IMR-90 (cell line): ENCODE results near the gene HRH4. TPM values are rescaled to one million over a fixed set of nuclear protein-coding genes. Genes with fewer than 3 reads are reported as not detected.

Experiments
- ATAC-seq: fragments of 200-7000 bp; cut with Tn5 transposase; 2 replicates; pipeline ENCODE4 v1.9.1; 2020; ENCODE audit warnings: low read depth, mild to moderate bottlenecking, moderate library complexity
- BruUV-seq: library from RNA; stranded (reverse); fragments of 400-500 nt; replicated peaks from 2 replicates; lab custom pipeline; 2021; lab: Mats Ljungman, UMichigan
- CTCF ChIA-PET: fragments of 300-600 bp; formaldehyde crosslinking; extraction: SDS; loops from one replicate; lab custom pipeline; 2021; ENCODE audit warnings: antibody characterized with exemption; lab: Yijun Ruan, JAX
- POLR2A ChIA-PET: fragments of 300-600 bp; sonication (Branson Sonifier 250); formaldehyde crosslinking; loops from one replicate; lab custom pipeline; 2022; ENCODE audit warnings: antibody characterized with exemption; ENCODE audit not compliant: unreplicated experiment; lab: Charles Lee
- DNase-seq: peaks from one replicate; pipeline ENCODE4 v3.0.0; 2013
- H2AFZ ChIP-seq: replicated peaks from 2 replicates; pipeline ENCODE3; 2013; ENCODE audit warnings: low read length, mild to moderate bottlenecking; ENCODE audit not compliant: poor library complexity
- H2AK5ac ChIP-seq: 2 replicates; pipeline ENCODE4 v1.6.1; 2013; ENCODE audit warnings: low read depth, low read length, inconsistent platforms
- H2AK9ac ChIP-seq: replicated peaks from 2 replicates; pipeline ENCODE3; 2013; ENCODE audit warnings: mild to moderate bottlenecking, low read depth, low read length, moderate library complexity; ENCODE audit not compliant: poor library complexity
- H2BK120ac ChIP-seq: 2 replicates; pipeline ENCODE4 v1.6.1; 2013; ENCODE audit warnings: low read depth, low read length, inconsistent platforms
- H2BK15ac ChIP-seq: 3 replicates; pipeline ENCODE4 v1.6.1; 2013; ENCODE audit warnings: low read depth, low read length, inconsistent platforms
- H2BK20ac ChIP-seq: 2 replicates; pipeline ENCODE4 v1.6.1; 2013; ENCODE audit warnings: low read depth, mild to moderate bottlenecking, inconsistent platforms, low read length, moderate library complexity
- H2BK5ac ChIP-seq: 2 replicates; pipeline ENCODE4 v1.6.1; 2013; ENCODE audit warnings: mild to moderate bottlenecking, low read depth, low read length, inconsistent platforms; ENCODE audit not compliant: poor library complexity, severe bottlenecking
- H3K14ac ChIP-seq: replicated peaks from 2 replicates; pipeline ENCODE4 v1.6.1; 2013; ENCODE audit warnings: low read depth, low read length, inconsistent platforms
- H3K18ac ChIP-seq: 2 replicates; pipeline ENCODE4 v1.6.1; 2013; ENCODE audit warnings: low read depth, low read length, control low read depth
- H3K23ac ChIP-seq: 2 replicates; pipeline ENCODE4 v1.6.1; 2013; ENCODE audit warnings: low read depth, low read length, inconsistent platforms
- H3K27ac ChIP-seq: 2 replicates; pipeline ENCODE4 v1.5.1; 2013; ENCODE audit warnings: mild to moderate bottlenecking, control low read depth, low read length; ENCODE audit not compliant: insufficient read depth
- H3K27me3 ChIP-seq: 2 replicates; pipeline ENCODE4 v1.6.1; 2013; ENCODE audit warnings: low read length; ENCODE audit not compliant: control insufficient read depth, insufficient read depth
- H3K36me3 ChIP-seq: 2 replicates; pipeline ENCODE4 v1.6.1; 2013; ENCODE audit warnings: low read length, mixed read lengths; ENCODE audit not compliant: control insufficient read depth, insufficient read depth
- H3K4ac ChIP-seq: 2 replicates; pipeline ENCODE4 v1.6.1; 2013; ENCODE audit warnings: low read depth, low read length, inconsistent platforms
- H3K4me1 ChIP-seq: 2 replicates; pipeline ENCODE4 v1.6.1; 2013; ENCODE audit warnings: low read length, mixed read lengths; ENCODE audit not compliant: control insufficient read depth, insufficient read depth
- H3K4me2 ChIP-seq: 2 replicates; pipeline ENCODE4 v1.6.1; 2013; ENCODE audit warnings: low read depth, mild to moderate bottlenecking, control low read depth, low read length, moderate library complexity
- H3K4me3 ChIP-seq: 2 replicates; pipeline ENCODE4 v1.5.1; 2013; ENCODE audit warnings: low read depth, mild to moderate bottlenecking, control low read depth, low read length, moderate library complexity; ENCODE audit not compliant: insufficient read depth
- H3K56ac ChIP-seq: 2 replicates; pipeline ENCODE4 v1.6.1; 2013; ENCODE audit warnings: low read length, inconsistent platforms; ENCODE audit not compliant: insufficient read depth; ENCODE audit errors: extremely low read depth
- H3K79me1 ChIP-seq, 2 experiments: 2 replicates each; pipeline ENCODE4 v1.6.1; 2013; ENCODE audit warnings: low read length in 2 of 2, inconsistent platforms in 1 of 2, low read depth in 1 of 2
- H3K9ac ChIP-seq: 2 replicates; pipeline ENCODE4 v1.6.1; 2013; ENCODE audit warnings: low read depth, low read length, control low read depth
- H3K9me1 ChIP-seq: 2 replicates; pipeline ENCODE4 v1.6.1; 2013; ENCODE audit warnings: low read length, inconsistent platforms; ENCODE audit not compliant: insufficient read depth
- H3K9me3 ChIP-seq: 2 replicates; pipeline ENCODE4 v1.6.1; 2013; ENCODE audit warnings: low read length; ENCODE audit not compliant: control insufficient read depth, insufficient read depth
- H4K20me1 ChIP-seq: 2 replicates; pipeline ENCODE4 v1.6.1; 2013; ENCODE audit warnings: low read length, inconsistent platforms; ENCODE audit not compliant: insufficient read depth
- H4K5ac ChIP-seq: 2 replicates; pipeline ENCODE4 v1.6.1; 2013; ENCODE audit warnings: mild to moderate bottlenecking, low read depth, low read length, control low read depth
- H4K8ac ChIP-seq, 2 experiments: 2 replicates each; pipeline ENCODE4 v1.6.1; 2013; ENCODE audit warnings: low read depth in 2 of 2, low read length in 2 of 2, control low read depth in 1 of 2, inconsistent platforms in 1 of 2
- H4K91ac ChIP-seq: 2 replicates; pipeline ENCODE4 v1.6.1; 2013; ENCODE audit warnings: low read depth, low read length, inconsistent platforms; ENCODE audit not compliant: insufficient read depth
- BHLHE40 ChIP-seq: fragments of 150-350 bp; IDR thresholded peaks from 2 replicates; pipeline ENCODE4 v1.6.1; 2016; ENCODE audit warnings: mild to moderate bottlenecking, low read depth, low read length
- NFE2L2 ChIP-seq: fragments of 150-350 bp; IDR thresholded peaks from 2 replicates; pipeline ENCODE4 v1.6.1; 2016; ENCODE audit warnings: low read depth, mild to moderate bottlenecking, low read length
- POLR2A ChIP-seq: IDR thresholded peaks from 2 replicates; pipeline ENCODE4 v1.6.1; 2012; ENCODE audit warnings: mild to moderate bottlenecking, low read depth, low read length
- SMC3 ChIP-seq: fragments of 150-350 bp; IDR thresholded peaks from 2 replicates; pipeline ENCODE4 v1.6.1; 2016; ENCODE audit warnings: low read depth, mild to moderate bottlenecking, antibody characterized with exemption, low read length, moderate library complexity
- WGBS, 2 experiments: methylation state at CpG; one replicate each; pipeline versions ENCODE4 v1.1.5 to v1.1.7; 2013; ENCODE audit warnings: missing lambda C conversion rate in 2 of 2; ENCODE audit not compliant: insufficient read length in 1 of 2; ENCODE audit errors: extremely low coverage in 2 of 2; 5-methylcytosine and 5-hydroxymethylcytosine counted together
- dilution Hi-C: fragments of 300-500 bp; cut with HindIII; formaldehyde crosslinking; loops from one replicate; pipeline ENCODE4 v1.14.3; 2018; ENCODE audit warnings: low sequenced_read_pairs; ENCODE audit not compliant: unreplicated experiment
- in situ Hi-C: fragments of 300-500 bp; cut with MboI; formaldehyde crosslinking; loops from 3 replicates; pipeline ENCODE4 v1.14.3; 2019; ENCODE audit warnings: low sequenced_read_pairs, inconsistent platforms, mixed read lengths
- intact Hi-C: fragments of 100-400 bp; cut with micrococcal nuclease; formaldehyde crosslinking; loops from 2 replicates; pipeline ENCODE4 v1.10.0; 2022
- microRNA-seq, 2 experiments: library from miRNA; stranded (forward) in 1 of 2; unstranded in 1 of 2; fragments of 10-50 nt in 1 of 2; fragments of <30 nt in 1 of 2; gene quantifications in 1 of 2; microRNA quantifications in 1 of 2; one replicate each; pipeline versions ENCODE3 to v1.1.0; 2013 to 2020; ENCODE audit not compliant: insufficient read depth in 1 of 2, insufficient read length in 1 of 2, unreplicated experiment in 1 of 2
- polyA plus RNA-seq, 3 experiments: library from polyadenylated mRNA; depleted of rRNA; stranded (reverse); fragments of >200 nt; gene quantifications; 2 replicates each; pipeline ENCODE4 v1.2.3, GENCODE V29; 2012; ENCODE audit warnings: low replicate concordance in 1 of 3
- small RNA-seq, 5 experiments: library from RNA; depleted of rRNA; stranded (forward); fragments of <200 nt; gene quantifications; one replicate each; pipeline ENCODE3, GENCODE V24; 2012
- total RNA-seq: library from RNA; depleted of rRNA; stranded (reverse); fragments of >200 nt; gene quantifications from 2 replicates; pipeline ENCODE4 v1.2.3, GENCODE V29; 2012; rRNA removed

Gene HRH4
- total and polyA plus RNA-seq, 2 of the 4 experiments (the other 2 are of a cell fraction): not detected

DNA sequence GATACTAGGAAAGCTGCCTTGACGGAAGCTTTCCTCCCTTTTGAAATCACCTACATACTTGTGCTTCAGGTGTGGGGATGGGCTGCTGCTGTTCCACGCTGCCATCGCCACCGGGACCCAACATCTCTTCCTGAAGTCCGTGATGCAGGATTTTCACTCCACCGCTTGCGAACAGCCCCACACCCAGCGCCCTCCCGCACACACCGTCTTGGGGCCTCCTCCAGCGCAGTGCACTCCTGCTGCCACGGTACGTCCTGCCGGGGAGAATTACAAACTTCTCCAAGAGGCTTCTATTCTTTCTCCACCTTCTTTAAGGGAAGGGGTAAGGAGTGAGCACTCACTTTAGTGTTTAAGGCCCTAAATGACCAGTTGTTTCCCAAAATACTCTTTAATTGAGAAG lies 58.2 kb downstream of the HRH4 start:
- intact Hi-C loops: no loop called here
- H4K8ac ChIP-seq: no peak overlapping the region

More for the DNA sequence above, 58.2 kb downstream of the HRH4 start:
- Histone ChIP-seq H2BK20ac (no peak overlapping the region), H2BK15ac (no peak overlapping the region), H4K20me1 (no peaks in the 10 kb centered on the region), H3K4me2 (no peak overlapping the region), H3K36me3 (no peaks in the 10 kb centered on the region), H3K9me1 (no peaks in the 10 kb centered on the region), H3K27ac (no peak overlapping the region), H2BK120ac (no peak overlapping the region), H2AFZ (no peak overlapping the region), H3K18ac (no peak overlapping the region), H3K27me3 (peaks cover 23% of the 10 kb centered on the region), H3K4me3 (no peak overlapping the region), H3K4ac (no peak overlapping the region), H3K9me3 (no peaks in the 10 kb centered on the region), H3K56ac (no peak overlapping the region), H3K23ac (no peak overlapping the region), H2AK9ac (no peak overlapping the region), H3K9ac (no peak overlapping the region), H3K14ac (no peak overlapping the region), H4K5ac (no peak overlapping the region), H2AK5ac (no peak overlapping the region), H3K79me1 (no peaks in the 10 kb centered on the region), H3K4me1 (no peaks in the 10 kb centered on the region), H4K91ac (no peak overlapping the region), H2BK5ac (no peak overlapping the region)
- DNase-seq (no peak), ATAC-seq (no peak)
- BruUV-seq: no TSS peak
- WGBS, 2 experiments: 66% methylated on average over 3 of the region's 14 CpGs; no CpG with 5 or more reads in 1 of the 2 experiments
- dilution Hi-C loops (no loop called here), in situ Hi-C loops (no loop called here)
- no peak for TF ChIP-seq SMC3
- no peak for TF ChIP-seq NFE2L2
- TF ChIP-seq POLR2A: no peak
- no peak for TF ChIP-seq BHLHE40
- ChIA-PET POLR2A (no interaction called here), CTCF (no interaction called here)

Small RNAs within 50 kb of the gene (microRNA-seq; reads per million reads assigned to microRNA genes)
- not detected for gene RF00019 (ENCODE audit: insufficient read depth, insufficient read length)

Small RNAs within 50 kb of the gene (small RNA-seq; reads per million reads assigned to genes)
- gene RF00019: 0 reads per million in 5 experiments

Other genes with a start within 250 kb of the HRH4 start
- 50.3 and 70.4 TPM in 2 replicates for gene OSBPL1A, start 62.8 kb upstream of the HRH4 start, total RNA-seq
- gene OSBPL1A, start 62.8 kb upstream of the HRH4 start, polyA plus RNA-seq (2012; rRNA removed): 26.9 and 29.4 TPM in 2 replicates
- 11.8 and 26.4 TPM in 2 replicates for gene IMPACT, start 34.0 kb upstream of the HRH4 start, total RNA-seq
- gene IMPACT, start 34.0 kb upstream of the HRH4 start, polyA plus RNA-seq (2012; rRNA removed): 10.4 and 13.8 TPM in 2 replicates